Measurements from ENCODE around the gene CASKIN2.
A peak's percentile ranks its signal among the peaks of the same experiment; 100 is the strongest.

Gene CASKIN2

GRCh38 chr17:75515496-75516254 lies at the start of gene CASKIN2:
Gene CASKIN2, minus strand, starts transcription at chr17:75515537. Its CDS starts 1,733 bp downstream, at chr17:75513804.
- peak in 1 of 2 experiments; percentile 79 for DNase-seq

GRCh38 chr17:75565066-75565465 lies 49.7 kb upstream of the CASKIN2 start:
- DNase-seq: no peak

- DNase-seq: no peak
Observed at GRCh38 chr17:75564195-75564594, 48.9 kb upstream of the CASKIN2 start.

- no peak for DNase-seq
Observed at GRCh38 chr17:75563063-75563758, 47.9 kb upstream of the CASKIN2 start.

- no peak for DNase-seq
Observed at GRCh38 chr17:75561927-75562603, 46.7 kb upstream of the CASKIN2 start.

GRCh38 chr17:75559958-75560533 lies 44.7 kb upstream of the CASKIN2 start:
- DNase-seq: no peak

GRCh38 chr17:75558666-75559530 lies 43.6 kb upstream of the CASKIN2 start:
- DNase-seq: no peak

GRCh38 chr17:75557852-75558665 lies 42.7 kb upstream of the CASKIN2 start:
- no peak for DNase-seq

- peak in 1 of 2 experiments; percentile 60 for DNase-seq
Observed at GRCh38 chr17:75557075-75557851, 41.9 kb upstream of the CASKIN2 start.

GRCh38 chr17:75555679-75556153 lies 40.4 kb upstream of the CASKIN2 start:
- DNase-seq: no peak

- DNase-seq: no peak
Observed at GRCh38 chr17:75553295-75554110, 38.2 kb upstream of the CASKIN2 start.

- DNase-seq: no peak
Observed at GRCh38 chr17:75552425-75553294, 37.3 kb upstream of the CASKIN2 start.

GRCh38 chr17:75551266-75551665 lies 35.9 kb upstream of the CASKIN2 start:
- DNase-seq: no peak

- no peak for DNase-seq
Observed at GRCh38 chr17:75550139-75550465, 34.8 kb upstream of the CASKIN2 start.

GRCh38 chr17:75549246-75550138 lies 34.2 kb upstream of the CASKIN2 start:
- no peak for DNase-seq

- DNase-seq: no peak
Observed at GRCh38 chr17:75548813-75549212, 33.5 kb upstream of the CASKIN2 start.

GRCh38 chr17:75547091-75547490 lies 31.8 kb upstream of the CASKIN2 start:
- no peak for DNase-seq

- DNase-seq: no peak
Observed at GRCh38 chr17:75546181-75546580, 30.8 kb upstream of the CASKIN2 start.
